Measurements from ENCODE around the gene SDK1.
A peak's percentile ranks its signal among the peaks of the same experiment; 100 is the strongest.

SDK1 gene

GRCh38 chr7:3300651-3301448 is at the start of gene SDK1:
TSS of gene SDK1 (plus strand) at chr7:3301252. CDS start at chr7:3301587, 335 bp downstream.
- DNase-seq = peak; percentile 91

GRCh38 chr7:3254718-3255117 is 46.3 kb upstream of the SDK1 start:
- no peak for DNase-seq

GRCh38 chr7:3259711-3260400 is 41.2 kb upstream of the SDK1 start:
- no peak for DNase-seq

- no peak for DNase-seq
Measured at GRCh38 chr7:3260401-3260715, 40.7 kb upstream of the SDK1 start.

GRCh38 chr7:3264693-3265339 is 36.2 kb upstream of the SDK1 start:
- no peak for DNase-seq

GRCh38 chr7:3265388-3265787 is 35.7 kb upstream of the SDK1 start:
- no peak for DNase-seq

- no peak for DNase-seq
Measured at GRCh38 chr7:3266240-3266639, 34.8 kb upstream of the SDK1 start.

GRCh38 chr7:3267966-3268690 is 32.9 kb upstream of the SDK1 start:
- no peak for DNase-seq

GRCh38 chr7:3270362-3270761 is 30.7 kb upstream of the SDK1 start:
- no peak for DNase-seq

- DNase-seq = no peak
Measured at GRCh38 chr7:3271298-3271697, 29.8 kb upstream of the SDK1 start.

GRCh38 chr7:3272691-3273141 is 28.3 kb upstream of the SDK1 start:
- DNase-seq = no peak

- DNase-seq = no peak
Measured at GRCh38 chr7:3274131-3274530, 26.9 kb upstream of the SDK1 start.

GRCh38 chr7:3277604-3278572 is 23.2 kb upstream of the SDK1 start:
- no peak for DNase-seq

GRCh38 chr7:3279147-3279818 is 21.8 kb upstream of the SDK1 start:
- DNase-seq = no peak

GRCh38 chr7:3280445-3280844 is 20.6 kb upstream of the SDK1 start:
- DNase-seq = no peak

GRCh38 chr7:3280946-3281656 is 20.0 kb upstream of the SDK1 start:
- no peak for DNase-seq

- DNase-seq = no peak
Measured at GRCh38 chr7:3282457-3282856, 18.6 kb upstream of the SDK1 start.

GRCh38 chr7:3283130-3283704 is 17.8 kb upstream of the SDK1 start:
- no peak for DNase-seq

GRCh38 chr7:3285652-3286051 is 15.4 kb upstream of the SDK1 start:
- no peak for DNase-seq

- DNase-seq = no peak
Measured at GRCh38 chr7:3289996-3290395, 11.1 kb upstream of the SDK1 start.

Measured in CD4-positive, alpha-beta T cell treated with Interleukin-17A for 1 hour (primary cell).